HG03442 (cell line): ENCODE results near the gene CCDC91.
"Not testable (repeated sequence)": the region's sequence is repeated elsewhere in the genome, so short reads cannot be mapped to it uniquely, and the experiment has no call there.

Experiments used
- ATAC-seq: cut with Tn5 transposase; IDR thresholded peaks from one replicate; pipeline ENCODE4 v1.9.1; 2021; ENCODE audit warnings: mild to moderate bottlenecking, moderate library complexity; ENCODE audit not compliant: unreplicated experiment

CCDC91 gene

DNA sequence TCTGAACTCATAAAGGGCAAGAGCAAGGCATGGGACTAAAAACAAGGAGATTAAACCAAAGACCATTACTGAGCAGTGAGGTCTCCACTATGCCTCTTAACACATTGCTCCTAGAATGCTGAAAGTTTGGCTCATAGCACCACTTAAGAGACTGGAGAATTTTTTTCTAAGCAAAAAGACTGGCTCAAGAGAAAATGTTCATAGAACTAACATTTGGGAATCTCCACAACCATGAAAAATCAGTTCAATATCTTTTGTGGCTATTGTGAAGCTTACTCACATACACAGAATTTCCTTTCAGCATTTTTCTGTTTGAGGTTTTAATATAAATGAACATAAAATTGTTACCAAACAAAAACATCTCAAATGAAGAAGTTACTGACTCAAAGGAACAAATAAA, 255.8 kb downstream of the CCDC91 start:
- ATAC-seq = no peak

DNA sequence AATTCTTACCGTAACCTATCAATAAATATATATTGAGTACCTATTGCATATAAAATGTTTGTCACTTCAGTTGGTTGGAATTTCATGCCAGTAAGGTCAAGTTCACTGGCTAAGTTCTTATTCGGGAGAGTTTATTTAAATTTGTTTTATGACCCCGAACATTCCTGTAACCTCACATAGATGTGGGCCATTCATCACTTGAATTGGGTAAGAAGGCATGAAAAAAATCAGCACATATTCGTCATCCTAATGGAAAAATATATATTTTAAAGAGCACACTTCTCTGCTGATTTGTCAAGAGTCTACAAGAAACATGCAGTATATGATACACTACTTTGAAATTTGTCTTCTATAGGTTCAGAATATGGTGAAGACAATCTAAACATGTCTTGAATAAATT, 263.4 kb downstream of the CCDC91 start:
- no peak for ATAC-seq

DNA sequence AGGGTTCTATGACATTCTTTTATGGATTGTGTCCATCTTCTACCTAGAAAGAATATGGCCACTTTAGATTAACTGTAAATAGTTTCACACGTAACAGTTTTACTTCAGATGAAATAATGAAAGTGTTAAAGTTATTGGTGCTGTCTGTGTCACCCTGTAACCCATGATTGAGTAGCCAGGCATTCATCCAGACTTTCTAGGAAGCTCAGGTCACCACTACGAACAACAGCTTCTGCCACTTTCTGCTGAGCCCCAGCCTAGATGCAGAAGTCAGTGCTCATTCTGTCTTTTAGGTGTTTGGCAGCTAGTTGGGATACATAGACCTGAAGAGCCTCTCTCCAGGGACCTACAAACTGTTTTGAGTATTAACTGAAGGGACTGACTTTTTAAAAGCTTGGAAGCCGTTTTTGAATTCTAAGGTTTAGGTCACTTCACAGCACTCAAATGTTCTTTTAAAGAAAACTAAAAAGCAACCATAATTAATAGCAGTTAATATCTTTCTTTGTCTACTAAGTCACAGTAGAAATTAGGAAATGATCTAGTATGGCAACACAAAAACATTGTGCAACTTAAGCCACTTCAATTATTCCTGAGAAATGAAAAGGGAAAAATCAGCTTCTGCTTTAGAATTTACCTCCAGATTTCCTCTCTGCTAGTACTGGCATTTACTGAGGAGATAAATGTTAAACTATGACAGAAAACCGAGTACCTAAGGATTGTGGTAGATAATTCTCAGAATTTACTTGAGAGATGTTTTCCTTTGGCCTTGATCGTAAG, 266.9 kb downstream of the CCDC91 start:
- no peak for ATAC-seq

DNA sequence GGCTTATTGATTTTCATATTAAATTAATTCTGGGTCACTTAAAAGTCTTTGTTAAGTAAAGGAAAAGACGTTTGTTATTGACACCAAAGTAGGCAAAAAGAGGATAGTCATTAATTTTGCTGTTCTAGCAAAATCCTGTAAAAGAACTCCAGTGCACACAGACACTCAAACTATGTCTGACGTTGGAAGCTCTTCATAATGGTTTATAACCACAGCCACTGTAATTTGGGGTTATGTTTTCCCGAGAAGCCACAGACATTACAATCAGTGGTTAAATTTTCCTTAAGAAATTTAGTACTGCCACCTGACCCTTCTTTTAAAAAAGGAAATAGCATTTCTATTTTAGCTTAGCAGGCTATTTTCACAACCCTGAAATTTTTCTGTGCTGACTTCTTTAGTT, 267.5 kb downstream of the CCDC91 start:
- ATAC-seq = no peak

DNA sequence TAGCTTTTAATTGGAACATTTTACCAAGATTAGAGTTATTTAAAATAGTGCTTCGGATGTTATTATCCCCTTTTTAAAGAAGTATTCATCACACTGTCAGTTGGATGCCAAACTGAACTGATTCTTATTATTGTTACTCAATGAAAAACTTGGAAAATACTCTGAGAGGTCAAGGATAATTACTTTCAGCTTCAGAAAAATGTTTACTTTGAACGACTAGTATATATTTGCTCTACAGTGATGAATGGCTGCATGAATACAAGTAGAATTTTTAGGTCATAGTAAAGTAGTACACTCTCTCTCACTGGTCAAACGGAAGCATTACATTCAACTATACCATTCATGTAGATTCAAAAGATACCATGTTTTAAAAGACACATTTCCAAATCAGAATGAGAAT, 269.2 kb downstream of the CCDC91 start:
- no peak for ATAC-seq

DNA sequence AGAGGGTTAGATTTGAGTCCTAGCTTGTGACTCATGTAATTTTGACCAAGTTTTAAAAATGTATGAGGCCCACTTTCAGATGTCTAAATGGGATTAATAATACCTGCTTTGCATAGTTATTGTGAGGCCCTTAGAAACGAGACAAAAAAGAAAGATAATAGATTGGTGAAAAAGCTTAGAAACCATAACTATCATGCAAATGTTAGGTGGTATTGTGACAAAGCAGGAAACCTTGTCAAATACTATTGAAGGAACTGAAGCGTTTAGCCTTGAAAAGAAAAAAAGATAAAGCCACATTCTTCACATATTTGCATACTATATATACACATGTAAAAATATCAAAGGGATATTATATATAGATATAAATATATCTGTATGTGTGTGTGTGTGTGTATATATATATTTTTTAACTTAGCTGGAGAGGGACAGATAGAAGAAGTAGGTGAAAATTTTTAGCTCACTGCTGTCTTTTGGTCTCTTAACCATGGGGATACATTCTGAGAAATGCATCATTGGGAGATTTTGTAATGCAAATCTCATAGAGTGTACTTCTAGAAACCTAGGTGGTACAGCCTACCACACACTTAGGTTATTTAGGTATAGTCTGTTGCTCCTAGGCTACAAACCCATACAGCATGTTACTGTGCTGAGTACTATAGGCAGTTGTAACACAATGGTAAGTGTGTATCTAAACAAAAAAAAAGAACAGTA, 270.3 kb downstream of the CCDC91 start:
- peak; percentile 69 for ATAC-seq

DNA sequence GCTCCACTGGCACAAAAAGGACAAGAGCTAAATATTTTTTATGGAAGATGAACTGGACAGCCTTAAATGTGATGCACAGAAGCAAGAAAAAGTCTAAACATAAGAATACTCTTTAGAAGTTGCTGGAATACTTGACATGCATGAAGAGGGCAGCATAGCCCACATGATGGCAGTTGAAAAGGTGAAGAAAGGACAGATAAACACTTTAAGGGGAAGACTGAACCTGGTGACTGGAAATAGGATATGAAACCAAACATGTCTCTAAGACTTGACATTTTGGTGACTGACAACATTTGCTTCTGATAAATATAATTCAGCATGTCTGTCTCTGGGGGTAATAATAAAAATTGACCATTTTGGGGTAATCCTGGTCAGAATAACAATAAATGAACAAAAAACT, 273.1 kb downstream of the CCDC91 start:
- no peak for ATAC-seq

DNA sequence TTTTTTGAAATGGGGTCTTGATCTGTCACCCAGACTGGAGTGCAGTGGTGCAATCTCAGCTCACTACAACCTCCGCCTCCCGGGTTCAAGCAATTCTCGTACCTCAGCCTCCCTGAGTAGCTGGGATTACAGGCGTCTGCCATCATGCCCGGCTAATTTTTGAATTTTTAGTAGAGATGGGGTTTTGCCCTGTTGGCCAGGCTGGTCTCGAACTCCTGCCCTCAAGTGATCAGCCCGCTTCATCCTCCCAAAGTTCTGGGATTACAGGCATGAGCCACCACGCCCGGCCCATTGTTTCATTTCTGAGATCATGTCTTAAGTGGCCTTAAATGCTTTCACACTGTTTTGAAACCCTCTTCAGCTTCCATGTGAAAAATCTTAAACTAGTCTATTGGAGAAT, 281.5 kb downstream of the CCDC91 start:
- ATAC-seq = not testable (repeated sequence)

DNA sequence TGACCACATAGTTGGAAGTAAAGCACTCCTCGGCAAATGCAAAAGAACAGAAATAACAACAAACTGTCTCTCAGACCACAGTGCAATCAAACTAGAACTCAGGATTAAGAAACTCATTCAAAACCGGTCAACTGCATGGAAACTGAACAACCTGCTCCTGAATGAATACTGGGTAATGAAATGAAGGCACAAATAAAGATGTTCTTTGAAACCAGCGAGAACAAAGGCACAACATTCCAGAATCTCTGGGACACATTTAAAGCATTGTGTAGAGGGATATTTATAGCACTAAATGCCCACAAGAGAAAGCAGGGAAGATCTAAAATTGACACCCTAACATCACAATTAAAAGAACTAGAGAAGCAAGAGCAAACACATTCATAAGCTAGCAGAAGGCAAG, 285.9 kb downstream of the CCDC91 start:
- not testable (repeated sequence) for ATAC-seq

DNA sequence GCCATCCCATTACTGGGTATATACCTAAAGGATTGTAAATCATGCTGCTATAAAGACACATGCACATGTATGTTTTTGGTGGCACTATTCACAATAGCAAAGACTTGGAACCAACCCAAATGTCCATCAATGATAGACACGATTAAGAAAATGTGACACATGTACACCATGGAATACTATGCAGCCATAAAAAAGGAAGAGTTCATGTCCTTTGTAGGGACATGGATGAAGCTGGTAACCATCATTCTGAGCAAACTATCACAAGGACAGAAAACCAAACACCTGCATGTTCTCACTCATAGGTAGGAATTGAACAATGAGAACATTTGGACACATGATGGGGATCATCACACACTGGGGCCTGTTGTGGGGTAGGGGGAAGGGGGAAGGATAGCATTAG, 288.8 kb downstream of the CCDC91 start:
- ATAC-seq = not testable (repeated sequence)

DNA sequence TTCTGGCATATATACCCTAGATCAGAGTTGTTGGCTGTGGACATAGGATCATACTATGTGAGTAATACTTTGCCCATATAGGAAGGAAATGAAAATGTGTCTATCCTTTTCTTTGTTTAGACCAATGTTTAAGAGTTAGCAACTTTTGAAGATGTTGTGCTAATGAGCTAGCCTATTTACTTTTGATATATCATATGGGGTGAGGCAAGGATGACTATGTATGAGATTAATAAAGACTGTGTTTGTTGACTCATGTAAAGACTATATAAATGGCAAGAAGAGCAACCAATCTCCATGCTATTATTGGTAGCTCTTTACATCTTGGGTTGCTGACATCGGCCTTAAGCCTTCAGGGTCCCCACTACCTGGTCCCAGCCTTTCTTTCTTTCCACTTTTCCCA, 289.4 kb downstream of the CCDC91 start:
- ATAC-seq = no peak

DNA sequence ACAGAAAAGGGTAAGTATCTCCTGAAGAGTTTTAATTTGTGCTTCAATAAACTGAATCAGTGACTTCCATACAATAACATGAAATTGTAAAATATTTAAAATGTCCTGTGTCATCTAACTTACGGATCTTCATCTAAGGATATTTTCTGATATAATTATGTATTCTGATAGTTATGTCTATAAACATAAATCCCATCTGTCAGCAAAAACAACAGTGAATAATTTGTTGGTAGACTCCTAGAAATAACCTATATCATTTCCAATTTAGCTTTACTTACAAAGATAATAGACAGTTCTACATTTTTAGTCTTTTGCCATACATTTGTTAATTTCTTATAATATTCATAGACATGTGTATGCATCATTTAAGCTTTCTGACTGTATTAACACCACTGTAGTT, 293.9 kb downstream of the CCDC91 start:
- ATAC-seq = no peak

DNA sequence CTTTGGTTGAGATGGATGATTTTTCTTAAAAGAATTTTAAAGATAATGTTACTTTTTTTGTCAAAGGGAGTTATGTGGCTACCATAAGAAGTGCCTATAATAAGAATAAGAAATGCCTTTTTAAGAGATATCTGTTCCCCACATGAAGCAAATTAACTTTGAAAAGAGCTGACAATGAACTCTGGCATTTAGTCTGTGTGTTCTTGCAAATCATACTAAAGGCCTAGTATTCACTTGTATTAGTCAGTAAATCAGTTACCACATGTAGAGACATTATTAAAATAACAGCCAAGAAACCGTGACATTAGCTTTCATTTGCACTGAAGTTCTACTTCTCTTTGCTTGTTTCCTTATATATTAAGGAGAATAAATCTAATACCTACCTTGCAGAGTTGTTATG, 296.3 kb downstream of the CCDC91 start:
- ATAC-seq = no peak

DNA sequence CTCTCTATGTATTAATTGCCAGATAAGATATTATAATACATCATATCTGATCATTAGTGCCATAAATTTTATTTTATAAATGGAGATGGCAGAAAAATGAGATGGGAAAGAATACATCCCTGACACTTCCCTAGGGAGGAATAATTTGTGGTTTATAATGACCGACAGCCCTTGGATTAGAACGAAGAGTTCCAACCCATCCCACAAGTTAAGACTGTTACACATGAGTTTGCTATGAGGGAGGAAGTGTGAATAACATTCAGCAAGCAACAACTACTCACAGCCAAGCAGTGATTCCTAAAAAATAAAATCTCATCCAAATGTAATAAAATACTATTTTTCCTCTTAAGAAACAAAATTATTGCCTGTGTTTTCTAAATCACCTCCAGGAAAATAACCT, 299.0 kb downstream of the CCDC91 start:
- ATAC-seq = no peak

DNA sequence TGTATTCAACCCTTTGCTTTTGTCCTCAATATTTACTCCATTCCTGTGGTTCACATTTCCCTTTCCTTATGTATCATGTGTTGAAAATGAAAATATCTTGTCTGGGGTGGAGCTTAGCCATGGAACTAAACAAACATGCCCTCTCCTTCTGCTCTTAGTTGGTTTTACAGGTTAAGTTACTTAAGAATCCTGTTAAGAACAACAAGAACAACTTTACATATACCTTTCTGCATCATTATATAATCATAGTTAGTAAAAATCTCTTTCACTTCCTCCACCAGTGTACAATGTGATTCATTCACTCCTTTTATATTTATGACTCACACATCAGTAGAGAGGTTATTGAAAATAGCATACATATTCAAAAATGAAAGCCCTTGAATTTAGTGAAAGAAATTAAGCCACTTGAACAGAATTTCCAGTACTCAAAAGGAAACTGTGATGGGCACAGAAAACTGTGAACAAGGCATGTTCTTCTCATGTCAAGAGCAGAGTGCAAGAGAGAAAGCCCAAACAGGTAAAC, 307.7 kb downstream of the CCDC91 start:
- peak; percentile 97 for ATAC-seq

DNA sequence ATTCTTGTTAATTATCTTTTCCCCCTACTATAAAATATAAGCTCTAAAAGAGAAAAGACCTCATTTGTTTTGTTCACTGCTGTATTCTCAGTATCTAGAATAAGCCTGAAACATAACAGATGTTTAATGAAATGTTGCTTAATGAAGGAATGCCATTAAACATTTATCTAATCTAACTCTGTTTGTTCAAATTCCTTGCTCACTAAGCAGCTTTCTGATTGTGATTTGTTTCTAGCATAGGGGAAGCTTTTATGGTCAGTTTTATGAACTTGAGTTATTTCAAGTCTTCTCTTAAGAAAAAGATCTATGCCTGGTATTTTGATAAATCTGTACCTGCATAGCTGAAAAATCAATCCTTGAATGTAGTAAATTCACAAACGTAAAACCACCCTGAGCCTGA, 308.6 kb downstream of the CCDC91 start:
- ATAC-seq = no peak

DNA sequence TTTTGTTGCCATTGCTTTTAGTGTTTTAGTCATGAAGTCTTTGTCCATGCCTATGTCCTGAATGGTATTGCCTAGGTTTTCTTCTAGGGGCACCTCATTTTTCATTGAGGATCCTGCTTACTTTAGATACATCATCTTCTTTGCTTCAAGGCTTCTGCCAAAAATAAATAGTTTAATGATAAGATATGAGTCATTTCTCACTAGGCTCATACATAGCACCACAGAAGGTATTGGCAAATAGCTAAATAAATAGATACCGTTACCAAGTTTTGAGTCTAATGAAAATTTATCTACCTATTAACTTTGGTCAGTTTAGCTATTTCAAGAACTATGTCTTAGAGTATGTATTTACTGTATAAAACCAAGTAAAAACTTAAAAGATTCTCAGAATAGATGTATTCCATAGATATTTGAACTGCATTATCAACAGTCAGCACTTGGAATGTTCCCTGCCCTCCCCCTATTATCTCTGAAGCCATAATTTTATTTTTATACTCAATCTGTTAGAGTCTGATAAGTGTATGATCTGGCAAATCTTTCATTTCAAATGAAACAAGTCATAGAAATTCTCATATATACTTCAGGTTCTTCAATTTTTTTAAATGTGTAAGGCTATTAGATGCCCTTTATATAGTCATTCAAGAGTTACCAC, 310.2 kb downstream of the CCDC91 start:
- ATAC-seq = no peak

DNA sequence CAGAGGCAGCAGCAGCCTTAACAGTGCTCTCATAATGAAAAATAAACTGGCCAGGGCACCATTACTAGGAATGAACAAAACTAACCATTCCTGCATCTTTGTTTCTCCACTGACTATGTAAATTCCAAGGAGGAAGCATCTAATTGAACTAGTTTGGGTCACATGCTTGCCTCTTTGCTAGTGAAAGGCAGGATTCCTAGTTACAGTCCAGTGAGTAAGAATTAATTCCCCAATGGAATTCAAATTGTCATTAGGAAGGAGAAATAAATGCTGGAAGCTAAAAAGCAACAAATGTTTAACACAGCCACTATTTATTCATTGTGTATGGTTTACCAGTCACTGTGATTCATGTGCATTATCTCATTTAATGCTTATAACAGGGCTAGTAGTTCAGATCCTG, 316.0 kb downstream of the CCDC91 start:
- no peak for ATAC-seq

DNA sequence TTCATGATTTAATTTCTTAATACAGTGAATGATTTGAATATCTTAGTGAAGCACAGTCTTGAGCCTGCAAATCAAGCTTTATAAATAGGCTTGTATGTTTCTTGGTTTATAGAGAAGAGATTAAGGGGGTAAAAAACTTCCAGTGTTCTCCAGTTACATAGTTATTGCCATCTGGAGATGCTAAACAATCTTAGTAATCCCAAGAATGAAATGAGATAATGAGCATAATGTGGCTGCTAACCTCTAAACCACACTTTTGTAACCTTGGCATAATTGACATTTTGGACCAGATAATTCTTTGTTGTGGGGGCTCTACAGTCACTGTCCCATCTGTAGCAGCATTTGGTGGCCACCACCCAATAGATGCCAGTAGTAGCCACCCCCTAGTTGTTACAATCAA, 316.8 kb downstream of the CCDC91 start:
- no peak for ATAC-seq

DNA sequence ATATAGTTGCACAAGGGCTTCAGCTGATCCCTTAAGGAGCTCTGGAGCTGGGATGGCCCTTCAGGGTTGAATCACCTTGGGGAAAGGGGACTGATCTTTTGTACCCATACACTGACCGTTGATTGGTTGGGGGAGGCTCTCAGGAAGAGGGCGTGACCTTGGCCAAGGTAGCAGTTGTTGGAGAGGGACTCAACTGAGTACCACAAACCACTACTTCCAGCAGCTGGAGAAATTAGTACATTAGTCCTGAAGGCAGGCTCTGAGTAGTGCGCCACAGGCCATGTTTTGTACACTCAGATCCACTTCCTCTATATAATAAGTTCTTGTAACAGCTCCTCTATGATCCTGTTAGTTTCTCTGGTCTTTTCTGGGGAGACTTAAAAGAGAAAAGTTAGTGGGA, 317.6 kb downstream of the CCDC91 start:
- no peak for ATAC-seq

DNA sequence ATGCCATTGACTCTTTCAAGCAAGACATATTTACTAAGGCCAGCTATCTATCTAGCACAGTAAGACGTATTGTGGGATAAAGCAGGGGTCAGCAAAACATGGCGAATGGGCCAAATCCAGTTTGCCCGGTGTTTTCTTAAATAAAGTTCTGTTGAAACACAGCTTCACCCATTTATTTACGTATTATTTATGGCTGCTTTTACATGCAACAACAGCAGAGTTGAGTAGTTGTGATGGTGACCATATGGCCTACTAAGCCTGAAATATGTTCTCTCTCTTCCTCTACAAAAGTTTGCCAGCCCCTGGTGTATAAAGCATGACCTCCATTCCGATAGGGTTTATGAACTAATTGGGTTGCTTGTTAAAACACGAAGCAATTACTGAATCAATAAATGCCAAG, 322.1 kb downstream of the CCDC91 start:
- no peak for ATAC-seq

DNA sequence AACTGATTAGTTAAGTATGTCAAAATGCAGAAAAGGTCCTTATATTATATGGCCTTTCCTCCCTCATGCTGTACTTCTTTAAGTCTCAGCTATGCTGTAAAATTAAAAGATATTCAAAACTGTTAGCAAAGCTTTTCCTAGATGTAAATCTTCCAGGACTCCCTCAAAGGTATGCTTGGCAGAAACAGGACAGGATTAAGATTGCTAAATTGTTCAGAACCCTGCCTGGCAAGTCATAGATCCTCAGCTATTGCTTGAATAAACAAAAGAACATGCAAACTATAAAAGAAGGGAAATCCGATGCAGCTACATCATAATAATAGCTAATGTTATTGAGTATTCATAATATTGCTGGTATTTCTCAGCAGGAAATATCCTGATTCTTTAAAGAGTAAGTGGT, 322.6 kb downstream of the CCDC91 start:
- no peak for ATAC-seq
